Brain microvascular endothelial cell (primary cell): Measurements from ENCODE around the gene SRRM5.
A peak's percentile ranks its signal among the peaks of the same experiment; 100 is the strongest.

ENCODE experiments used
- DNase-seq: peaks from one replicate; pipeline ENCODE4 v3.0.0-alpha.2; 2020
- H3K27ac ChIP-seq: fragments of 250-450 bp; sonication (Bioruptor Pico); 2 replicates; pipeline ENCODE4 v1.5.1; 2020; ENCODE audit warnings: mild to moderate bottlenecking, moderate library complexity
- H3K27me3 ChIP-seq: fragments of 250-450 bp; sonication (Bioruptor Pico); replicated peaks from 2 replicates; pipeline ENCODE4 v1.5.1; 2020; ENCODE audit warnings: mild to moderate bottlenecking
- H3K36me3 ChIP-seq: fragments of 250-450 bp; sonication (Bioruptor Pico); replicated peaks from 2 replicates; pipeline ENCODE4 v1.5.1; 2020; ENCODE audit warnings: mild to moderate bottlenecking
- H3K4me3 ChIP-seq: 2 replicates; pipeline ENCODE4 v1.5.1; 2011; ENCODE audit warnings: low read depth, mild to moderate bottlenecking, control low read depth, low read length, moderate library complexity
- in situ Hi-C: cut with HindIII; loops from 2 replicates; pipeline ENCODE4 v1.10.0; 2017; ENCODE audit warnings: low sequenced_read_pairs, low pct_ligation_motif_present
- TF ChIP-seq, protein P1 (sequence below): IDR thresholded peaks from 2 replicates; pipeline ENCODE4 v1.5.1; 2011; ENCODE audit warnings: low read depth, mild to moderate bottlenecking, moderate library complexity, low read length, control low read depth, inconsistent platforms; ENCODE audit errors: missing control alignments

Gene SRRM5, protein sequence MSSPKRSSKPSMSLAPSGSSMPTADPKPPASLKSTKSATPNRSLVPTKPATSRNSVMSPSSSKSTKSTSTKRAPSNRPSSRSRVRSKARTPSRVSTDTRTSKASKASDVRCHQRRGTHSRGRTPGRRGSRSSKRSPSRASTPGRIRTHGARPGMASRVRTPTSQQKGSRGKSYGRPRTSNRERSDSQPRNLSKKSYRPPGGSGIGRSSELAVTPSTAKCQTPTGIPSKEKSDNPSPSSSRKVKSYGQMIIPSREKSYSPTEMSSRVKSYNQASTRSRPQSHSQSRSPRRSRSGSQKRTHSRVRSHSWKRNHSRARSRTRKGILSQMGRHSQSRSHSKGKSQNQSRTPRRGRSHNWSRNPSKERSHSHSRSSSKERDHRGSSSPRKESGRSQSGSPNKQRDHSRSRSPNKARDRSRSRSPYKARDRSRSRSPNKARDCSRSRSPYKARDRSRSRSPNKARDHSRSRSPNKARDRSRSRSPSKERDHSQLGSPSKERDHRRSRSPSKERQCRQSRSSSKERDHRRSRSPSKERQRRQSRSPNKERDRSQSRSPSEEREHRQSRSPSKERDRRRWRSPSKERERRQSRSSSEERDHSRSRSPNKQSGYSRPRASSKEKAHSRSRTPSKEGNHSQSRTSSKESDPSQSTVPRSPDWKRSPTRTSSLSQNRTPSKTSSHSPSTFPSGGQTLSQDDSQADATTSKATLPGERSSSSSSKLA

DNA sequence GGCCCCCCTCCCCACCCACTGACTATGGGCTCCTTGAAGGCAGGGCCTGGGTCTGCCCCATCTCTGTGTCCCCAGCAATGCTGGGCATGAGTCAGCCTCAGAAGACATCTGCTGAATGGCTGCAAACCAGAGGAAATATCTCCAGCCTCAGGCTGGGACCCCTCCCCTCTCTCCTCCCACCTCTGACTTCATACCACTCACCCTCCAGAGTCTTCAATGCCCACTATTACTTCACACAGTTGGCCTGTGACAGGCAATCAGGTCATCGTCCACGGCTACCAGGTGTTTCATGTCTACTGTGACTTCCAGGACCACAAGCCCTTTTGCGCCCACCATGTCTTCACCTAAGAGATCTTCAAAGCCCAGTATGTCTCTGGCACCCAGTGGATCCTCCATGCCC is at the start of gene SRRM5:
Gene SRRM5 (plus strand): TSS at position 301 of the 400 bp plus-strand sequence. CDS start 34 bp downstream, at position 335.
- in situ Hi-C loops, result no loop called here
- Histone ChIP-seq H3K4me3 (no peak within 1 kb of the TSS), H3K27ac (peak within 1 kb of the TSS; percentile 35), H3K27me3 (no peaks in the 10 kb centered on the region), H3K36me3 (peaks cover 10% of the 10 kb centered on the region)
- TF ChIP-seq, protein P1, sequence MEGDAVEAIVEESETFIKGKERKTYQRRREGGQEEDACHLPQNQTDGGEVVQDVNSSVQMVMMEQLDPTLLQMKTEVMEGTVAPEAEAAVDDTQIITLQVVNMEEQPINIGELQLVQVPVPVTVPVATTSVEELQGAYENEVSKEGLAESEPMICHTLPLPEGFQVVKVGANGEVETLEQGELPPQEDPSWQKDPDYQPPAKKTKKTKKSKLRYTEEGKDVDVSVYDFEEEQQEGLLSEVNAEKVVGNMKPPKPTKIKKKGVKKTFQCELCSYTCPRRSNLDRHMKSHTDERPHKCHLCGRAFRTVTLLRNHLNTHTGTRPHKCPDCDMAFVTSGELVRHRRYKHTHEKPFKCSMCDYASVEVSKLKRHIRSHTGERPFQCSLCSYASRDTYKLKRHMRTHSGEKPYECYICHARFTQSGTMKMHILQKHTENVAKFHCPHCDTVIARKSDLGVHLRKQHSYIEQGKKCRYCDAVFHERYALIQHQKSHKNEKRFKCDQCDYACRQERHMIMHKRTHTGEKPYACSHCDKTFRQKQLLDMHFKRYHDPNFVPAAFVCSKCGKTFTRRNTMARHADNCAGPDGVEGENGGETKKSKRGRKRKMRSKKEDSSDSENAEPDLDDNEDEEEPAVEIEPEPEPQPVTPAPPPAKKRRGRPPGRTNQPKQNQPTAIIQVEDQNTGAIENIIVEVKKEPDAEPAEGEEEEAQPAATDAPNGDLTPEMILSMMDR, result no peak
- DNase-seq, result no peak

DNA sequence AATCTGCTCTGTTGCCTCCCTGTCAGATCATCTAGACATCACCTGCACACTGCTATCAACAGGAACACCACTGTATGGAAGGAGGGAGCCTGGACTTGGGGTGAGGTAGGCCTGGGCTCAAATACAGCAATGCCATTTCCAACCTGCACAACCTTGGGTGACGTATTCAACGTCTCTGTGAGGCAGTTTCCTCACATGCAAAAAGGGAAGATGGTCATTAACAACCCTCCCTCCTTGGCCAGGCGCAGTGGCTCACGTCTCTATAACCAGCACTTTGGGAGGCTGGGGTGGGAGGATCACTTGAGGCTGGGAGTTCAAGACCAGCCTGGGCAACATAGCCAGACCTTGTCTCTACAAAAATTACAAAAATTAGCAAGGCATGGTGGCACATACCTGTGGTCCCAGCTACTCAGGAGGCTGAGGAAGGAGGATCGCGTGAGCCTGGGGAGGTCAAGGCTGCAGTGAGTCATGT is 49.6 kb upstream of the SRRM5 start:
- in situ Hi-C loops, result no loop called here
- TF ChIP-seq, protein P1, result no peak
- DNase-seq, result no peak
- no peak overlapping the region for H3K4me3 ChIP-seq
- no peaks in the 10 kb centered on the region for H3K27me3 ChIP-seq
- H3K36me3 ChIP-seq, result no peaks in the 10 kb centered on the region
- peak overlapping the region; percentile 19 for H3K27ac ChIP-seq

DNA sequence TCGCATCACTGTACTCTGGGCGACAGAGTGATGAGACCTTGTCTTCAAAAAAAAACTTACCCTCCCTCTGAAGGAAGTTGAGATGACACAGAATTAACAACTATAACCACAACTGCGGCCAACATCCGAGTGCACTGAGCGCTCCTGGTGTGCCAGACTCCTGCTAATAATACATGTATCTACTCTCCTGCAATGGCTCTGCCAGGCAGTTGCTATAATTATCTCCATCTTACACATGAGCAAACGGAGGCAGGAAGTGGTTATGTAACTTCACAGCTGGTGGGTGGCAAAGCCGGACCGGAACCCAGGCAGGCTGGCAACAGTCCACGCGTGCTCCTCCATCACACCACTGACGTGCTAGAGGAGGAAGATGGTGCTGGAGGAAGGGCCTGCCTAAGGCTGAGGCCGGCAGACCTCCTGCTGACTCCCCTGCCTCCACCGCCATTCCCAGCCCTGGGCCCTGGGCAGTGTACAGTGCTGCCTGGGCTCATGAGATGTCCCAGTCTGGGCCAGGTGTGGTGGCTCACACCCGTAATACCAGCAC is 49.1 kb upstream of the SRRM5 start:
- TF ChIP-seq, protein P1, result no peak
- Histone ChIP-seq H3K27me3 (no peaks in the 10 kb centered on the region), H3K4me3 (peak overlapping the region; percentile 9), H3K36me3 (no peaks in the 10 kb centered on the region), H3K27ac (peak overlapping the region; percentile 54)
- in situ Hi-C loops, result no loop called here
- peak; percentile 75 for DNase-seq

DNA sequence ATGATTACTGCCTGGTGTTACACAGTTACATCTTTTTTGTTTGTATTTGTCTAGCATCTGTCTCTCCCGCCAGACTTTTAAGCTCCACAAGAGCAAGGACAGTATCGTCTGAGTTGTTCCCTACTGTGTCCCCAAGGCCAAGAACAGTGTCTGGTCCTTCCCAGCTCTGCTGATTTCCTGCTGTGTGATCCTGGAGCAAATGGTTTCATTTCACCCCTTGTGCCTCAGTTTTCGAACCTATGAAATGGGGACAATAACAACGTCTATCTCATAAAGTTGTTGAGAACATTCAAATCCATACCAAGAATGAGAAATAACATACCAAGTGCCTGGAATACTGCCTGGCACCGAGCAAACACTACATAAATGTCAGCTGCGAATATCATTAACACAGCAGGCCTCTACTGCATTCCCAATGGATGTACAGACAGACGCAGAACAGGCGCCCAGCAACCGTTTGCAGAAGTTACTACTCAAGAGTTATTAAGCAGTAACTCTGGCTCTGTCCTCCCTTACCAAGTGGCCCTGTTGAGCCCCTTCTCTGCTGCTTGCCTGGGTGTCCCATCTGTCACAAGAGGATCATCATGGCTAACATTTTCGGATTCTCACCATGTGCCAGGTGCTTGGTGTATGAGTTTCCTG is 48.0 kb upstream of the SRRM5 start:
- no peak for DNase-seq
- in situ Hi-C loops, result no loop called here
- TF ChIP-seq, protein P1, result no peak
- no peaks in the 10 kb centered on the region for H3K36me3 ChIP-seq
- H3K4me3 ChIP-seq, result no peak overlapping the region
- no peaks in the 10 kb centered on the region for H3K27me3 ChIP-seq
- no peak overlapping the region for H3K27ac ChIP-seq

DNA sequence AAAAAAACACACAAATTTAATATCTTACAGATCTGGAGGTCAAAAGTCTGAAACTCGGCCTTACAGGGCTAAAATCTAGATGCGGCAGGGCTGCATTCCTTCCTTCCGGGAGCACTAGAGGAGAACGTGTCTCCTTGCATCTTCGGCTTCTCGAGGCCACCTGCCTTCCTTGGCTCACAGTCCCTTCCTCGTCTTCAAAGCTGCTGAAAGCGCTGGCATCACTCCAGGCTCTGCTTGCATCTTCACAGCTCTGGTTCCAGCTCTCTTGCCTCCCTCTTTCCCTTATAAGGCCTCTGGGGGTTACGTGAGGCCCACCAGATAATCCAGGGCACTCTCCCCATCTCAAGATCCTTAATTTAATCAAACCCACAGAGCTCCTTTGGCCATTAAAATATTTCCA is 47.1 kb upstream of the SRRM5 start:
- Histone ChIP-seq H3K27ac (no peak overlapping the region), H3K27me3 (no peaks in the 10 kb centered on the region), H3K4me3 (no peak overlapping the region), H3K36me3 (no peaks in the 10 kb centered on the region)
- in situ Hi-C loops, result no loop called here
- TF ChIP-seq, protein P1, result no peak
- DNase-seq, result no peak
